AG04449 (cell line): ENCODE data around the gene ANKS1A.

Experiments used
- CTCF ChIA-PET: fragments of 350-600 bp; formaldehyde crosslinking; extraction: SDS; loops from one replicate; lab custom pipeline; 2021; ENCODE audit warnings: antibody characterized with exemption; lab: Yijun Ruan, JAX
- POLR2A ChIA-PET: fragments of 400-600, 350-600 bp; formaldehyde crosslinking; extraction: SDS; loops from one replicate; lab custom pipeline; 2020; ENCODE audit warnings: antibody characterized with exemption, inconsistent platforms; lab: Yijun Ruan, JAX
- DNase-seq: peaks from one replicate; pipeline ENCODE4 v3.0.0-alpha.2; 2010; ENCODE audit warnings: low read depth, low spot score
- H3K4me3 ChIP-seq: 2 replicates; pipeline ENCODE4 v1.5.1; 2011; ENCODE audit warnings: low read depth, mild to moderate bottlenecking, control low read depth, low read length
- TF ChIP-seq, protein P1 (sequence below): IDR thresholded peaks from one replicate; pipeline ENCODE4 v1.5.1; 2011; ENCODE audit warnings: mild to moderate bottlenecking, moderate library complexity, low read length, control low read depth, inconsistent platforms; ENCODE audit not compliant: insufficient read depth; ENCODE audit errors: missing control alignments

ANKS1A gene

DNA sequence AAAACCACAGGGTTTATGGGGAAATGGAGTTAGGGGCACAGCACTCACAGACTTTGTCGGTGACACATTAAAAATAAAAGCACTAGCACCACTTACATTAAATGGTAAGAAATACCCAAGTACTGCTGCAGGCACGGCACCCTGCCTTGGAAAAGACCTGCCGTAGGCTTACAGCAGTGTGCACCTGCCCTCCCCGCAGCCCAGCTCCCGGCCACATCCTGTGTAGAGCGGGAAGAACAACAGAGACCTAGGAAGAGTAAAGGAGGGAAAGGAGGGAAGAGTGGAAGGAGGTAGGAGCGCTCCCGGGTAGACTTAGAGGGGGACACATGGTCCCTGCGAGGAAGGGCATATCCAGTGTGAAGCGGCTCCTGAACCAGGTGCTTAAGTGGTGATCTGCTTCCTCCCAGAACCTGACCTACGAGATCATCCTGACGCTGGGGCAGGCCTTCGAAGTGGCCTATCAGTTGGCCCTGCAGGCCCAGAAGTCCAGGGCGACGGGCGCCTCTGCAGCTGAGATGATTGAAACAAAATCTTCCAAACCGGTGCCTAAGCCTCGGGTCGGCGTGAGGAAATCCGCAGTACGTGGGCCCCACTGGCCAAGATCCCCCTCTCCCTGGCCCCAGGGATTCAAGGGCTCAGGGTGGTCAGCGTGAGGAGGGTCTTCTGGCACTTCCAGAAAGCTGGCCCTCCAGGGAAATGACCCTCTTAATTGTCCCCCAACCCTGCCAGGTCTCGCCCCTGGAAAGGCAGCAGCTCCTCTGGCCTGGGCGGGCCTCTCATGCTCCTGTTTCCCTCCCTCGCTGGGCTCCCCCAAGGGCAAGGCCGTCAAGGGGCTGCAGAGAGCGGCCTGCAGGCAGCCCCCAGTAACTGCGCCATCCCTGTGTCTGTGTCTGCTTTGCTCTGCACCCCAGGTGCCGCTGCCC lies 196.6 kb downstream of the ANKS1A start:
- no peak overlapping the region for H3K4me3 ChIP-seq
- POLR2A ChIA-PET: no interaction called here
- CTCF ChIA-PET: no interaction called here
- no peak for DNase-seq
- TF ChIP-seq, protein P1, sequence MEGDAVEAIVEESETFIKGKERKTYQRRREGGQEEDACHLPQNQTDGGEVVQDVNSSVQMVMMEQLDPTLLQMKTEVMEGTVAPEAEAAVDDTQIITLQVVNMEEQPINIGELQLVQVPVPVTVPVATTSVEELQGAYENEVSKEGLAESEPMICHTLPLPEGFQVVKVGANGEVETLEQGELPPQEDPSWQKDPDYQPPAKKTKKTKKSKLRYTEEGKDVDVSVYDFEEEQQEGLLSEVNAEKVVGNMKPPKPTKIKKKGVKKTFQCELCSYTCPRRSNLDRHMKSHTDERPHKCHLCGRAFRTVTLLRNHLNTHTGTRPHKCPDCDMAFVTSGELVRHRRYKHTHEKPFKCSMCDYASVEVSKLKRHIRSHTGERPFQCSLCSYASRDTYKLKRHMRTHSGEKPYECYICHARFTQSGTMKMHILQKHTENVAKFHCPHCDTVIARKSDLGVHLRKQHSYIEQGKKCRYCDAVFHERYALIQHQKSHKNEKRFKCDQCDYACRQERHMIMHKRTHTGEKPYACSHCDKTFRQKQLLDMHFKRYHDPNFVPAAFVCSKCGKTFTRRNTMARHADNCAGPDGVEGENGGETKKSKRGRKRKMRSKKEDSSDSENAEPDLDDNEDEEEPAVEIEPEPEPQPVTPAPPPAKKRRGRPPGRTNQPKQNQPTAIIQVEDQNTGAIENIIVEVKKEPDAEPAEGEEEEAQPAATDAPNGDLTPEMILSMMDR: no peak

DNA sequence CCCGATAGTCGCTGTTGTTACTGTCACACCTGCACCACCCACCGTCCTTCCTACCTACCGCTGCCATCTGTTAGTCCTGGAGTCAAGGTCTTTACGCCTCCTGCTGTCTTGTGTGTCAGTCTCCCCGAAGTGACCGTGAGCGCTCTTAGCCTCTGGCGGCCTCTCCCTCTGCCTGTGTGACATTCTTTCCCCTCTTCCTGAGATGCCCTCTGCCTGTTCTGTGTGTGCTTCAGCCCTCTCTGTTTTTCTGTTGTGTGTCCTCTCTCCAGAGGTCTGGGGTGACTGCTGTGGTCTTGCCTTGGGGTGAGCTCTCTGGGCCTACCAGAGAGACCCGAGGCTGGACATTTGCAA lies 197.2 kb downstream of the ANKS1A start:
- no peak overlapping the region for H3K4me3 ChIP-seq
- CTCF ChIA-PET: no interaction called here
- POLR2A ChIA-PET: no interaction called here
- TF ChIP-seq, protein P1: no peak
- DNase-seq: no peak

DNA sequence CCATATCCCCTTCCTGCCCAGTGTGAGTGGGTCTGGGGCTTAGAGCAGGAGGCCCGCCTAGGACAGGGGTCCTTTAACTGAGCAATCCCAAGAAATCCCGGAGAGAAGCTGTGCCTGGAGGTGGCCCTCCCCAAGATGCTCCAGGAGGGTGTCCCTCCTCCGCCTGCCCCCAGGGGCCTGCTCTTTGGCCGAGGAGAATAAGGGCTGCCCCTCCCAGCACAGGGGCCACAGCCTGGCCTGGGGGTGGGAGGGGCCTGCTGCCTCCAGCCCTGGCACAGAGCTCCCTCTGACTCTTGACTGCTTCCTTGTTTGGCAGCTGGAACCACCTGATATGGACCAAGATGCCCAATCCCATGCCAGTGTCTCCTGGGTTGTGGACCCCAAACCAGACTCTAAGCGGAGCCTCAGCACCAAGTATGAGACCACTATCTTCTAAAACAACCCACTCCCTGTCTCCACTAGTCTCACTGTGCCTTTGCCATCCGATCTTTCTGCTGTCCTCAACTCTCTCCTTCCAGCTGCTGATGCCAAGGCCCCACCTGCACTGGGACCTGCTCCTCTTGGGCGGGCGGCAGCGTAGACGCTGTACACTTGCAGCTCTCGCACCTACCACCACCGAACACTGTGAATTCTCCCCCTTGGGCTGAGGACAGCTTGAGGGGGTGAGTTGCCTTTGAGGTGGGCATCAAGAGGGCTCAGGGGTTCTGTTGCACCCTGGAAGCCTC lies 197.7 kb downstream of the ANKS1A start:
- no peak for DNase-seq
- ChIA-PET CTCF (interaction anchor here (1.7 kb wide), 1 partner anchor 53 kb away, joined by 6 read pairs; no protein-coding TSS in a partner anchor), POLR2A (no interaction called here)
- H3K4me3 ChIP-seq: no peak overlapping the region
- TF ChIP-seq, protein P1: no peak

DNA sequence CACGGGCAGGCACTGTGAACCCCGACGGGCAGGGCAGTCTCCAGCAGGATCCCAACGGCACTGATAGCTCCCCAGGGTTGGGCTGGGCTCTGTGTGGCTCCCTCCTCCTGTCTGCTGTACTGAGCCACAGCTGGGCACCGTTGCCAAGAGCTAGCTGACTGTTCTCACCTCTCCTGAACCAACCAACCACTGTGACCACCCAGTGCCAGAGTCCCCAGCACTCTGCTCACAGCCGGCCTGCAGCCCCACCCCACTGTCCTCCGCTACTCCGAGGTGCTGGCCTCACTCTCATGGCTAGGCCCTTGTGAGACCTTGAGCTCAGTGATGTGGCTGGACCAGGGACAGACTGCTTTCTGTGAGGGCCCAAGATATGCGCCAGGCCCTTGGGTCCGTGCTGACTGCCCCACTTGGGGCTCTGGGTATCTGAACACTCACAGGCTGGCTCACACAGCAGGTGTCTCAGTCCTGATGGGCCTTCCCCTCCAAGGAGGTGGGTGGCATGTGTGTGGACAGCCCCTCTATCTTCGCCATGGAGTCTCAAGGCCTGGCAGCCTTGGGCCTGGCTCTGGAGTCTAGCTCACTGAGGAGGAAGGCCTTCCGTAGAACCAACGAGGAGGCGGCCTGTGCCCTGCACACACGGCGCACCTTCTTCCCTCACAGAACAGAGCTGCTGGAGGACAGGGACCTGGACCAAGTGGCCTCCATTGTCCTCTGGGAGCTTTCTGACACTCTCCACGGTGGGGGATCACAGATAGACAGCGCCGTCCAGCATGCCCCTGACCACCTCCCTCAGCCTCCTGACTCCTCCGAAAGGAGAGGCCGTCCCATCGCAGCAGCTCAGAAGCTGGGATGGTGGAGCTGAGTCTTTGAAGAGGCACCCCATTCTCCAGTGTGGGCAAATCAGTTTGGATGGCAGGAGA lies 198.6 kb downstream of the ANKS1A start:
- TF ChIP-seq, protein P1: no peak
- CTCF ChIA-PET: interaction anchor here (1.0 to 1.7 kb wide), 2 partner anchors 52 to 153 kb away, joined by 3 to 6 read pairs; no protein-coding TSS in a partner anchor
- POLR2A ChIA-PET: no interaction called here
- H3K4me3 ChIP-seq: no peak overlapping the region
- no peak for DNase-seq

DNA sequence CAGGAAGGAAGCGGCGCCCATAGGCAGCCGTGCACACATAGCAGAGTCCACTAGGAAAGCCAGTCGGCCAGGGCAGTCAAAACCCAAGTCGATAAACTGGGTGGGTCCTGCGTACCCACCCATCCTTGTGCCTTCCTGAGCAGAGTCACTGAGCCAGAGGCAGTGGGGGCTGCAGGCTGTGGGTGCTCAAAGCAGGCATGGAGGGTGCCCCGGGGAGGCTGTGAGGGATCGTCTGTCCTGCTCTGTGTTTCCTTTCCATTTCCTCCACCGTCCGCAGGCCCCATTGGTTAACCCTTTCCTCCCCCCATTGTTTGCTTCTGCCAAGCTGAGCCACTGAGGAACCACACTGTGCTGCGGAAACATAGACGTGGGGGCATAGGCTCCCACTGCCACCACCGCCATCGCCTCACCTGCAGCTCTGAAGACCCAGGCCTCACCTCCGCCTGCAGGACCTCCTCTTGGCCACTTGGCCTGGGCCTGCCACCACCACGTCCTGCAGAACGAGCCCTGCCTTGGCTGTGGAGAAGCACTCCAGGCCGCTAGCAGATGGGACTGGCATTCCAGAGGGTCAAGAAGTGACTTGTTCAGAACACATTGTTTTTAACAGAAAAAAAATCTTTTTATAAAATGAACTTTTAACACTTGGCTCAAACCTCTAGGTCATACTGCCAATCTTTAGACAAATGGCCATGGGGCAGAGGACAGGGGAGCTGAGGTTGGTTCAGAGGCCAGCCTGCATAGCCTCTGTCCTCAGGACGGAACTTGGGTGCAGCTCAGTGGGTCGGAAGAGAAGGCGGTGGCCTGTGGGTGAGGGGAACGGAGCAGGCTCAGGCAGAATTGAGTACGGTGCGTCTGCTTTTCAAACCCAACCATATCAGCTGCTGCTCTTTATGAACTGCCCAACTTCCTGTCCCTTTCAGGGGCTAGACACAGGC lies 199.5 kb downstream of the ANKS1A start:
- CTCF ChIA-PET: interaction anchor here (1.0 to 1.7 kb wide), 3 partner anchors 21 to 153 kb away, joined by 3 to 6 read pairs (median 3); no protein-coding TSS in a partner anchor
- TF ChIP-seq, protein P1: no peak
- POLR2A ChIA-PET: no interaction called here
- no peak for DNase-seq
- no peak overlapping the region for H3K4me3 ChIP-seq
